HG03354 (cell line): ENCODE results near the gene XPR1.
A peak's percentile ranks its signal among the peaks of the same experiment; 100 is the strongest.

Source experiments
- ATAC-seq: cut with Tn5 transposase; IDR thresholded peaks from one replicate; pipeline ENCODE4 v1.9.1; 2021; ENCODE audit warnings: mild to moderate bottlenecking; ENCODE audit not compliant: unreplicated experiment, poor library complexity, severe bottlenecking

Gene XPR1

DNA sequence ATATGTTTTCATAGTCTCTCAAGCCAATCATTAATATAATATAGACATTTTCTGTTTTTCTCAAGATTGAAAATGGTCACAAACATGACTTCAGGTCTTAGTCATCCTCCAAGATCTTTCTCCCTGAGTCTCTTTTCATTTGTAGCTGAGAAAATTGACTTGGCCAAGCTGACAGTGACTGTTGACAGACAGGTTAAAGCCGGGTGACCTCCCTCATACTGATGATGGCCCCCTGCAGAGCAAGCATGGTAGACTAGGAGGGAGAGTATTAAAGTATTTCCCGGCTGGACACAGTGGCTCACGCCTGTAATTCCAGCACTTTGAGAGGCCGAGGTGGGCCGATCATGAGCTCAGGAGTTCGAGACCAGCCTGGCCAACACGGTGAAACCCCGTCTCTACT is 274.1 kb downstream of the XPR1 start:
- no peak for ATAC-seq

DNA sequence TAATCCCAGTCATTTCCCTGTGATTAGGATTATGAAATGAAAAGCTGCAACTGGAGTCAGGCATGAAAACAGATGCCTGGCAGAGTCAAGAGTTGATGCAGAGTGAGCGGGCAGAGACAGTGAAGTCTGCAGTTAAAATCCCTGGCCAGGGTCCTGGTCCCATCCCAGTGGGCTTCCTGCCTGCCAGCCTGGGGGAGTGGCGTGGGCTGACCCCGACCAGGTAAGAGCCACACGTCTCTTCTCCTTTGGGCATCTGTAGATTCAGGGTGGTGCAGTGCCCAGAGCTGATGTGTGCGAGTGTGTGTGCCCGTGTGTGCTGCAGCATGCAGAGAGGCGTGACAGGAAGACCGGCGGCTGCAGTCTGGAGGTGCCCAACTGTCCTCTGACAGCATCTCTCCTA is 274.7 kb downstream of the XPR1 start:
- no peak for ATAC-seq

DNA sequence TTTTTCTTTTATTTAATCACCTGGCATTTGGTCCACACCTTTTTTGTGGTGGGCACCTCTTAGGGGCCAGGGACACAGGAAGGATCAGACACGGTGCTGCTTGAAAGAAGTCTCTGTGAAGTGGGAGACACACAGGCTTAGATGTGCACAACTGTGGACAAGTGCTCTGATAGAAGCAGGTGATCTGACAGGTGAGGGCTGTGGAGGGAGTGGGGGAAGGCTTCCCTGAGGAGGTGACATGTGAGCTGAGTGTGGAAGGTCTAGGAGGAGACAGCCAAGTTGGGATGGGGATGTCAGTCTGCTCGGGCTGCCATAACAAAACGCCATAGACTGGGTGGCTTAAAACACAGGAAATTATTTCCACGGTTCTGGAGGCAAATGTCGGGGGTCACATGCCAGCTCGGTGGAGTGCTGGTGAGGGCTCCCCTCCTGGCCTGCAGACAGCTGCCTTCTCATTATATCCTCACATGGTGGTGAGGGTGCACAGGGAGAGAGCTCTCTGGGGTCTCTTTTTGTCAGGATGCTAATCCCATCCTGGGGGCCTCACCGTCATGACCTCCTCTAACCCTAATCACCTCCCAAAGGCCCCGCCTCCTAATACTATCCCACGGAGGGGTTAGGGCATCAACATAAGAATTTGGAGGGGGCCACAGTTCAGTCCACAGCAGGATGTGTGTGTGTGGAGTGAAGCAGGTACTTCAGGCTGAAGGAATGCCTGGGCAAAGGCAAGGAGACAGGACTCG is 275.7 kb downstream of the XPR1 start:
- no peak for ATAC-seq

DNA sequence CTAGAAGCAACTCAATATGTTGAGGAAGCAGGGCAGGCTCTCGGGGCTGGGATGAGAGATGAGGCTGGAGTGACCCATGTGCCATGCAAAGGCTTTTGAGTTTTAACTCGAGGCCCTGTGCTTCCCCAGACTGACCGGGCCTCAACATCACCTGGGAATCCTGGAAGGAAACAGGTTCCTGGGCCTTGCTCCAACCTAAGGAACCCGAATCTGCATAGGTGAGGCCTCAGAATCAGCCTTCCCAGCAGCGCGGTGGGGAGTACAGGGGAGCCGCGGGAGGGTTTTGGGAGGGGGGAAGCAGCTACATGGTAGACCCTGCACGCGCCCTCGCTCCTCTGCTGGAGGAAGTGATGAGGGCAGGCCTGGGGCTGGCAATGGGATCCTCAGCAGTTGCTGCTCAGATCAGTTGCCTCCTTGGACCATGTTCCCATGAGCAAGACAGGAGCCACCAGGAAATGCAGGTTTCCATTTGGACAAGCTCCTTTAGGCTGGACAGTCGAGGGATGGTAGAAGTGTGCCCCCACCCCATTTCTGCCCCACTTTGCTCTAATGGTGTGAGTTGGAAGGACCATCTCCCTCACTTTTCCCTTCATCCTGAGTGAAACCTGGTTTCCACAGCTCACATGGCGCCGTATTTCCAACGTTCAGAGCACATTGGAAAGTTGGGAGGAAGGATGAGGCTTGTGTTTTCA is 276.4 kb downstream of the XPR1 start:
- ATAC-seq = no peak

DNA sequence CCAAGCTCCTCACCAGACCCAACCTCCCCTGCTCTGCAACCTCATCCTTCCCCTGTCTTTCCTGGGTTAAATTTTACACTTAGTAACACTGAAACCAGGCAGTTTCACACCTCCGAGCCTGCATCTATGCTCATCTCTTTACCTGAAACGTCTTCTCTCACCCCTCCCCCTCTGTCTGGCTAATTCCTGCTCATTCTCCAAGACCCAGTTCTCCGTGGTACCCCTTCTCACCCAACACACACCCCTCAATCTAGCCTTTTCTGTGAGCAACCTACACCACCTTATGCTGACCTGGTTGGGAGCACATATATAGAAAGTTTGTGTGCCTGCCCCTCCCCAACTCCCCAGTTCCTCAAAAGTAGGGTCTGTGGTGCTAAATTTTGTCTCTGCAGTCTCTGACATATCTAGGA is 277.2 kb downstream of the XPR1 start:
- peak; percentile 41 for ATAC-seq

DNA sequence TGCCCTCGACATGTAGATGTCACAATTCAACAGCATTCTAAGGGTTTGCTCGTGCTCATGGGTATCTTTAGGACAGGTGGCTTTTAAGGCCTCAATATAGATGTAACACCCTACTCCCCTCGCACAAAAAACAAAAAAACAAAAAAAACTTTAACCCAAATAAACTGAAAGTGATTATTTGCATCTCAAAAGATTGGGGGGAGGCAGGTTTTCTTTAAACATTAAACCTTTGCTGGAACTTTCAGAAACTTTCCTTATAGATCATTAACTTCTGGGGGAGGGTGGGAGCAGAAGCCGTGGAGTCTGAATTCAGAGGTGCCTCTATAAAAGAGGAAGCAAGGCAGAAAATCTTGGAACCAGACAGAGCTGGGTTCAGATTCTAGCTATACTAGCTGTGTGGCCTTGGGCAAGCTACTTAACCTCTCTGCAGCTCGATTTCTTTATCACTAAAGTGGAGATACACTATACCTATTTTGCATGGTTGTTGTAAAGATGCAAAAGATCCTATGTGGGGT is 277.7 kb downstream of the XPR1 start:
- ATAC-seq = peak; percentile 61

DNA sequence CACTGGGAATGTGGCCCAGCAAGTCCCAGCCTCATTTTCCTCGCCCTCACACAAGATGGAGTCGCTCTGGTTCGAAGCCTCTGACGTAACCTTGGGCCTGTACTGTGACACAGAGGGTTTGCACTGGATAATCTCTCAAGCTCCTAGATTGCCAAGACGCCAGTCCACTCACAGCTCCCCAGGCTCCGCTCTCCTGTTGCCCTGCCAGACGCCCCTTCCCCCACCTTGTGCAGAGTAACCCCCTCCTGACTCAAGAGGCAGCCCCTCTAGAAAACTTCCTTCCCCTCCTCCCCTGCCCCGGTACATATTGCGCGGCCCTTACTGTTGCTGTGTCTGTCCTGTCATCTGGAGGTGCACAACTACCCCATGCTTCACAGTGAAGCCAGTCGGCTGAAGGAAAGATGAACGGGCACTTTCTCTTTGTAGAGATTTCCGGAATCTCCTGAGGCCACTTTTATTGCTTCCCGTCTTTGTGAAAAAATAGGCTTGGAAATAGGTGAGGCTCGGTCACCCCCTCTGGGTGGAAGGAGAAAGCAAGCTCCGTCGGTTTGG is 279.9 kb downstream of the XPR1 start:
- no peak for ATAC-seq

DNA sequence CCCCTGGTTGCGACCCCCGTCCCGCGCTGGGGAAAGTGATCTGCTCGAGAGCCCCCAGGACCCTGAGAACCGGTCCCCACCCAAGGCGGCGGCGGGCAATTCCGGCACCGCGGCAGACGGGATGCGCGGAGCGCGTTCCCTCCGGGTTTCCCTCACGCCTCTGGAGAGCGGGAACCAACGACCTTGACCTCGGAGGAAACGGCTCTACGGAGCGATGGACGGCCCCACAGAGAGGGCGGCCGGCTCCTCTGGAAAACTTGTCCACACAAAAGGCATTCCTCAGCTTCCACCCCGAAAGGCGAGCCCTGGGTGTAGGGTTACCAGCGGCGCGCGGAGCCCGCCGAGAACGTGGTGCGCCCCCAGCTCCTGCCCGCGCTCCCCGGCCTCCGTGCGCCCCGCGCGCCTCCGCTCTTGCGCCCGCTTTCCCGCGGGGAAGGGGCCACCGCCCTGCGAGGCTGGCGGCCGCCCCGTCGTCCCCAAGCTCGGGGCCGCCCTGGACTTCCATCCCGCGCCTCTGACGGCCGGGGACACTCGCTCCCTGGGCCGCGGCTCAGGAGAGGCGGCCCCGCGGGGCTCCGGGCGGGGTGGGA is 280.5 kb downstream of the XPR1 start:
- ATAC-seq = no peak

DNA sequence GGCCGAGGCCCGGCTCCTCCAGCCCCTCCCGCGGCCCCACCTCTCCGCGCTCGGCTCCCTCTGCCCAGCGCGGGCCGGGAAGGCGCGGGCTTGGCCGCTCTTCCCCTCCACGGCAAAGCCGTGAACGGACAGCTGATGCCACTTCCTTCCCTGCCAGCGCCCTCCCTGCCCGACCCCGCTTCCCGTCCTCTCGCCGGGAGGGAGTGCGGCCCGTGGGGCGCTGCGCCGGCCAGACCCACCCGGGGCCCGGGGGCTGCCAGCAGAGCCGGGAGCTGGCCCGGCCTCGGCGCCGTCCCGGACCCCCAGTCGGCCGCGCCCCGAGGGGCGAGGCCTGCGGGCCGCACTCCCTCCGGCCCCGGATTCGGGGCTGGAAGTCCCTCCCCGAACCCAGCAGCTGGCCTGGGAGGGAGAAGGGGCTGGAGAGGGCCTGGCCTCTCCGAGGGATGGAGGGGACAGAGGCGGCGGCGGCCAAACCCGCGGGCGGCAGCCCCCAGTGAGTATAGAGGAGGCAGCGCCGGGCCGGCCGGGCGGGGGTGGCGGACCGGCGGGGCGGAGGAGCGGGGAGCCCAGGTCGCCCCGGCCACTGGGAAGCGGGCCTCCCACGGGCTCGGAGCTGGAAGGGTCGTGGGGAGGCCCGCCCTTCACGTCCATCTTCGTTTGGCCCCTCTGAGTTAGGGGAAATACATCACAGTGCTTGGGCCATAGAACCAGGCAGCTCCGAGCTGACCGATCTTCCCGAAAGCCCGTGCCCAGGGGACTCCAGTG is 281.2 kb downstream of the XPR1 start, which contains the start of gene KIAA1614:
Gene KIAA1614 (plus strand): TSS at position 97 of the 765 bp plus-strand sequence. CDS start 347 bp downstream, at position 444.
- ATAC-seq = no peak

DNA sequence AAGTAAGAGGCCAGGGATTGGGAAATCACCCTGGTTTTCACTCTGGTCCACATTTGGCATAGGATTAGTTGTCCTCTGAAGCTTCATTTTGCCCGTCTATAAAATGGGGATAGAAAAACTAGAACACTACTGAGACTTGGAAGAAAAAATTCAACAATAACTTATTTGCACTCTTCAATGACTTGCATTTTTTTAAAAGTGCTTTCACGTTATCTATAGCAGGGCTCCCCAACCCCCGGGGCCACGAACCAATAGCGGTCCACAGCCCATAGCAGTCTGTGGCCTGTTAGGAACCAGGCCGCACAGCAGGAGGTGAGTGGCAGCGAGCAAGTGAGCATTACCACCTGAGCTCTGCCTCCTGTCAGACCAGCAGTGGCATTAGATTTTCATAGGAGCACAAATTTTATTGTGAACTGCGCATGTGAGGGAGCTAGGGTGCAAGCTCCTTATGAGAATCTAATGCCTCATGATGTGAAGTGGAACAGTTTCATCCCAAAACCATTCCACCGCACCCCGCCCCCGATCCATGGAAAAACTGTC is 283.7 kb downstream of the XPR1 start:
- ATAC-seq = no peak

DNA sequence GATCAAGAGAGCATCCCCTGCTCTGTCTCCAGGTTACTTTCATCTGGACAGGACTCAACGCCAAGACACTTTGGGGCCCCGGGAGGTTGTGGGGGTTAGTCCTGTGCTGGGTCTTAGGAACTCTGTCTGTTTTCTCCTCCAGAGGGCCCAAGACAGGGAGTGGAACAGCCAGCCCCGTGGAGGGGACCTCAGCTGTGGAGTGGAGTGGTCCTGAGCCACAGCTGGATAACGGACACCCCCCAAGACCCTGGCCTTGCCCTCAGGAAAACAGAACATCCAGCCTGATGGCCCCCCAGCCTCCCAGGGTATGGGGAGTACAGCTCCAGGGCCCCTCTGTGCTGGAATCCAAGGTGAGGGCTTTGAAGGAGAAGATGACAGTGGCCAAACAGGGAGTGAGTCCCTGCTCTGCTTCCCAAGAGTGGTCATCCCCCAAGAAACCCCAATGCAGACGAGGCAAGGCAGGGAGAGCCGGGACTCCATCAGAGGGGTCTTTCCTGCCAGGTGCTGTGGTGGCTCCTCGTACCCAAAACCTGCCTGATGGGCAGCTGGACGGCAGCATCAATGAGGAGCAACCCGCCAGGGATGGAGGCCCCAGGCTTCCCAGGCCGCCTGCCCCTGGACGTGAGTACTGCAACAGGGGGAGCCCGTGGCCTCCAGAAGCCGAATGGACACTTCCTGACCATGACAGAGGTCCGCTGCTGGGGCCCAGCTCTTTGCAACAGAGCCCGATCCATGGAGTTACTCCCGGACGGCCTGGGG is 284.4 kb downstream of the XPR1 start:
- ATAC-seq = no peak

DNA sequence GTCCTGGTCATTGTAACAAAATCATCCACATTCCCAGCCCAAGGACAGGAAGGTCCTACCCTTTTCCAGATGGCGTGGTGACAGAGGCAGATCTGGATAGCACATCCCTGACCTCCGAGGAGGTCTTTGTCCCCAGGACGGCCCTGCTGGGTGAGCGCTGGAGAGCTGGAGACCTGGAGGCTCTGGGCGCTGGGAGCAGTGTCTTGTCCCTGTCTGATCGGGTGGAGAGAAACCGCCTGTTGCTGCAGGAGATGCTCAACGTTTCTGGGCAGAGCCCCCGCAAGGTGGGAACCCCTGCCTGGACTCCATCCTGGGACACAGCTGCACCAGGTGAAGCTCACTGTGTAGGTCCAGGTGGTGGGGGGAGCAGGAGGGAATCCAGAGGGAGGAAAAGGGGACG is 284.9 kb downstream of the XPR1 start:
- ATAC-seq = no peak

DNA sequence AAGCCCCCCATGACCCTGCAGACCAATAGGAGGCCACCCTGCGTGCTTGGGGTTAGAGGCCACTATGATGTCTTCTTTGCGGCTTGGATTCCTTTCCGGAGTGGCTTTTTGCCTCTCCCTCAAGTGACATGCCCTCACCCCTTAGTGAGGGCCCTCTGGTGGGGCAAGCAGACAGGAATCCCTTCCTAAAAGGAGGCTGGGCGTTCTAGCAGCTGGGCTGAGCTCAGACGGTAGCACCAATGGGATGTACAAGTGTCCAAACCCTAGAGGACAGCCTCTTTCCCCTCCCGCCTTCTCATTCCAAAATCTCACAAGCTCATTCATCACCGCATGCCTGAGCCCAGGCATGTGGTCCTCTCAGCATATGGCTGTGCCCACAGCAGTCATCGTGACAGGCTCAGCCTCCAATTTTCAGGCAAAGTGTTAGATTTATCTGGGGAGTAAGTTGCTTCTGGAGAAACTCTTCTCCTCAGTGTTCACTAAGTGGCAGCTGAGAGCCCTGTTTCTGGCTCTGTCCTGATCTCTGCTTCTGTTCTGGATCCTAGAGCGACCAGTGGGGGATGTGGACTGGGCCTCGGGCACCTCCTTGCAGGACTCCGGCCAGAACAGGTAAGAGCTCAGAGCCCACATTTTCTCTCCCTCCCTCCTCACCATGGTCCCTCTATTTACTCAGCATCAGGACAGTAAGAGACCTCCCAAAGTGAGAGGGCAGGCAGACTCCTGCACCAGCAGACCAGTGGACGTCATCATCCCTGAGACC is 285.7 kb downstream of the XPR1 start:
- no peak for ATAC-seq

DNA sequence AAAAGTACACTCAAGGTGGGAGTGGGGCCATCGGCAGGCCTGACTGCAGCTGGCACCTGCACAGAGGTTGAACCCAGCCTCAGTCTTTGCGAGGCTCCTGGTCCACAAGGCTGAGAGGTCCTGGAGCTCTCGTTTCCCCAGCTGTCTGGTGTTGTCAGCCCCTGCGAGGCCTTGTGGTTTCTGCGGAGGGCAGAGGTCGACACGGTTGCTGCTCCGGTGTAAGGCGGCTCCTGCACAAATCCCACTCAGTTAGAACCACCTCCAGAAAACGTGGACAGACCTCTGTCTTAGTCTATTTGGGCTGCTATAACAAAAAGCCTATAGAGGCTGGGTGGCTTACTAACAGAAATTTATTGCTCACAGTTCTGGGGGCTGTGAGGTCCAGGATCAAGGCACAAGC is 286.7 kb downstream of the XPR1 start:
- no peak for ATAC-seq

DNA sequence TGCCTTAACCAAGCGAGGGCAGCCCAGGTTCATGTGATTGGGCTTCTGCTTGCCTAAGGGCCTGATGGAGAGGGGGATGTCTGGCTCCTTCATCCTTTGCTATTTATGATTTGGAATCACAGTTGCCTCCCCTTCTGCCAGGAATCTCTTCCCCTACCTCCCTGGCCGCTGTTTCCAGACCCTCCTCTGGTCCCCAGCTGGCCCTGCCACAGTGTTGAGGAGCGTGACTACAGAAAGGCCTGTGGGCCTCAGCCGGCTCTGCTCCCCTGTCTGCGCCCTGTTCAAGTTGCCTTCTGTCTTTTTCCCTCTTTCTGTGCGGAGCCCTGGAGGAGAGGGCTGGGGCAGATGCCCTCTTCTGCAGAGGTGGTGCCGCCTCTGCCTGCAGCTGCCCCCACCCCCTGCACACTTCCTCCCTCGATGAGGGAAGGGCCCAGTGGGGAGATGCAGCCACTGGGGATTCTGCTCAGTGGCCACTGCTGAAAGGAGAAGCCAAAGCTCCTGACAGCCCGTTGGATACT is 287.4 kb downstream of the XPR1 start:
- ATAC-seq = no peak

DNA sequence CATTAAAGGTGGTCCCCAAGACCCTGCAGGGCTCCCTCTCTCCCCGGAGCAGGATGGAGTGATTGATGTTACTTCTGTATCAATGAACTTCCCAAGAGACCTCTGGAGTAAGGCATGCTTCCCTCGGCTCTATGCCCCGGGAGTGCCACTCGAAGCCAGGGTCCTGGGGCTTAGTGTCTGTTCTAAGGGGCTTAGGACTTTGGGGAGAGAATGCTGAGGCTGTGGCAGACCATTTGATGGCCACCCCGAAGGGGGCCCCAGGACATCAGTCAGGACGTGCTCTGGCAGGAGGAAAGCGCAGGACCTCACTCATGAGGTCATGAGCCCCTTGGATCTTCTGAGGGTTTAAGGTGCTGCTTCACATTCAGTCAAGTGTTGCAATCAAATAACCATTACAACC is 288.4 kb downstream of the XPR1 start:
- ATAC-seq = no peak

DNA sequence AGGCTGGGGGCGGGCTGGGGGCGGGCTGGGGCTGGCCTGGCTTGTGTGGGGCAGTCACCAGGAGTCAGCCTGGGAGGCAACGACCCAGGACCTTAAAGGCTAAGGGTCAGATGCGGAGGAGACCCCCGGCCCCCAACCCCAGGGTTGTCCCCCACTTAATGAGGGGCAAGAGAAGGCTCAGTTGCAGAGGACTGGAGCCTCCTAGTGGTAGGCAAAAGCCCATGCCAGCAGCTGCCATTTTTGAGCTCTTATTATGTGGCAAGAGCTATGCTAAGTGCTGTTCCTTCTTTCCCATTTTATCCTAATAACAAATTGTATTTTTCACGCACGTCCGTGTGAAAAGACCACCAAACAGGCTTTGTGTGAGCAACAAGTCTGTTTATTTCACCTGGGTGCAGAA is 288.9 kb downstream of the XPR1 start:
- no peak for ATAC-seq

DNA sequence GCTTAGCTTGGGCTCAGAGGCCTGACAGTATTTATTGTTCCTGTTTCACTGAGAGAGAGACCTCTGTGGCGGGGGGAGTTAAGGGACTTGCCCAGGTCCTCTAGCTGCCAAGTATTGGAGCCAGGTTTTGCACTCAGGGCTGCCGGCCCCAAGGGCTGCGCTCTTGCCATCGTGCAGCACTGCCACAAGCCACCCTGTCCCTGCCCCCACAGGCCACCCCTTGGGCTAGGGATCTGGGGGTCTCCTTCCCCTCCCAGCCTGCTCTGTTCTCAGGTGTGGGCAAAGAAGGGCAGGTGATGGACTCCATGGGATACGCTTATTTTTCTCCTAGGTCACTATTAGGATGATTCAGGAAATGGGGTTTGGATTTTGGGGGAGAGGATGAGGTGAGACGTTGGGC is 289.6 kb downstream of the XPR1 start:
- no peak for ATAC-seq
